ENCODE measurements around the gene NLRC5. TPM values are rescaled to one million over a fixed set of nuclear protein-coding genes. Genes with fewer than 3 reads are reported as not detected.

Gene NLRC5
- total and polyA plus RNA-seq, 7 experiments from 2014 or later = 76.0 to 615 (median 392) TPM

- ATAC-seq (no peak), DNase-seq (no peak)
- Mint-ChIP-seq H3K27ac (peak overlapping the region; percentile 34 to 88 (median 64)), H3K9me3 (no peaks in the 10 kb centered on the region), H3K4me1 (peaks cover 6 to 27% (median 13%) of the 10 kb centered on the region in 7 donors), H3K36me3 (peaks cover 6 to 57% (median 21%) of the 10 kb centered on the region in 5 donors), H3K4me3 (no peak overlapping the region), H3K27me3 (no peaks in the 10 kb centered on the region)
- CTCF ChIA-PET = interaction anchor here (0.7 kb wide), 1 partner anchor 394 kb away, joined by 4 read pairs; no protein-coding TSS in a partner anchor
- intact Hi-C loops (cut with micrococcal nuclease) = no loop called here
- H3K27me3 ChIP-seq (ENCODE audit: control insufficient read depth in 2 of 2, insufficient read depth in 2 of 2, low read length in 2 of 2) = no peaks in the 10 kb centered on the region
- no peaks in the 10 kb centered on the region for H3K9me3 ChIP-seq (ENCODE audit: control insufficient read depth in 2 of 3, low read length in 3 of 3)
- peaks cover 23 to 95% (median 32%) of the 10 kb centered on the region in 3 experiments for H3K36me3 ChIP-seq (ENCODE audit: control insufficient read depth in 2 of 3, insufficient read depth in 3 of 3, low read length in 3 of 3)
- H3K4me3 ChIP-seq (ENCODE audit: low read length) = no peak overlapping the region
- H3K4me1 ChIP-seq (ENCODE audit: control insufficient read depth in 2 of 2, insufficient read depth in 2 of 2, low read length in 2 of 2) = peaks cover 0 to 11% of the 10 kb centered on the region in 2 donors
- peak overlapping the region; percentile 23 for H3K27ac ChIP-seq (ENCODE audit: low read depth, low read length)
- POLR2A ChIA-PET = no interaction called here
These were observed 82.7 kb downstream of the NLRC5 start for GRCh38 chr16:57071831-57072582.

- Mint-ChIP-seq H3K27ac (peak overlapping the region in 8 of 9 donors; percentile 51 to 86 (median 62)), H3K4me1 (peaks cover 6 to 27% (median 13%) of the 10 kb centered on the region in 7 donors), H3K36me3 (peaks cover 6 to 56% (median 21%) of the 10 kb centered on the region in 5 donors), H3K9me3 (no peaks in the 10 kb centered on the region), H3K4me3 (no peak overlapping the region), H3K27me3 (no peaks in the 10 kb centered on the region)
- Histone ChIP-seq H3K27me3 (ENCODE audit: control insufficient read depth in 2 of 2, insufficient read depth in 2 of 2, low read length in 2 of 2) (no peaks in the 10 kb centered on the region), H3K9me3 (ENCODE audit: control insufficient read depth in 2 of 3, low read length in 3 of 3) (no peaks in the 10 kb centered on the region), H3K27ac (ENCODE audit: low read depth, low read length) (peak overlapping the region; percentile 23), H3K4me1 (ENCODE audit: control insufficient read depth in 2 of 2, insufficient read depth in 2 of 2, low read length in 2 of 2) (peaks cover 0 to 11% of the 10 kb centered on the region in 2 donors), H3K4me3 (ENCODE audit: low read length) (no peak overlapping the region), H3K36me3 (ENCODE audit: control insufficient read depth in 2 of 3, insufficient read depth in 3 of 3, low read length in 3 of 3) (peaks cover 29 to 95% (median 29%) of the 10 kb centered on the region in 3 experiments)
- POLR2A ChIA-PET = no interaction called here
- DNase-seq (no peak), ATAC-seq (no peak)
- intact Hi-C loops (cut with micrococcal nuclease) = no loop called here
- CTCF ChIA-PET = interaction anchor here (0.9 to 1.3 kb wide), 2 partner anchors 12 to 13 kb away, joined by 3 read pairs; no protein-coding TSS in a partner anchor
These were observed 83.4 kb downstream of the NLRC5 start for GRCh38 chr16:57072616-57073275.

GRCh38 chr16:57077714-57078113, 88.4 kb downstream of the NLRC5 start:
- peaks cover 24 to 95% (median 38%) of the 10 kb centered on the region in 3 experiments for H3K36me3 ChIP-seq (ENCODE audit: control insufficient read depth in 2 of 3, insufficient read depth in 3 of 3, low read length in 3 of 3)
- H3K27ac Mint-ChIP-seq = peak overlapping the region in 4 of 9 donors; percentile 36 to 65 (median 63)
- no peak for ATAC-seq

DNA sequence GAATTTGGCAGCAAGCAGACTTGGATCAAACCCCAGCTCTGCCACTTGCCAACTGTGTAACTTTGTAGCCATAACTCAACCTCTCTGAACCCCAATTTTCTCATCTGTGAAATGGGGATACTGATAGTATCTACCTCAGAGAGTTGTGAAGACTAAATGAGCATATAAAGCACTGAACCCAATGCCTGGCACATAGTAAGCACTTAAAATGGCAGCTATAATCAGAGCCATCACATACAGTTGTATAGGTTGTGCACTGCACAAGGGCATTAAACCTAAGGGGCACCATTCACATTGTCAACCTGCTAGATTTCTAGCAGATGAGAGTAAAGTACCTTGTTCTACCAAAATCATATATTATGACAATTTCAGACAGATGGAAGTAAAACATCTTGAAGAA, 92.4 kb downstream of the NLRC5 start:
- Histone ChIP-seq H3K36me3 (ENCODE audit: control insufficient read depth in 2 of 3, insufficient read depth in 3 of 3, low read length in 3 of 3) (peaks cover 22 to 67% (median 25%) of the 10 kb centered on the region in 3 experiments), H3K9me3 (ENCODE audit: control insufficient read depth in 2 of 3, low read length in 3 of 3) (no peaks in the 10 kb centered on the region), H3K4me3 (ENCODE audit: low read length) (no peak overlapping the region), H3K27ac (ENCODE audit: low read depth, low read length) (no peak overlapping the region), H3K27me3 (ENCODE audit: control insufficient read depth in 2 of 2, insufficient read depth in 2 of 2, low read length in 2 of 2) (no peaks in the 10 kb centered on the region), H3K4me1 (ENCODE audit: control insufficient read depth in 2 of 2, insufficient read depth in 2 of 2, low read length in 2 of 2) (peaks cover 11% of the 10 kb centered on the region in 2 donors)
- H3K36me3 Mint-ChIP-seq = peaks cover 0 to 17% (median 5%) of the 10 kb centered on the region in 5 donors
- intact Hi-C loops (cut with micrococcal nuclease) = loop anchor here (5.0 to 10.0 kb wide), 4 partner anchors 39 to 336 kb away; partner anchors contain the start of gene PLLP (in 1 of the 2)
- peaks cover 6 to 16% (median 14%) of the 10 kb centered on the region in 7 donors for H3K4me1 Mint-ChIP-seq
- DNase-seq (no peak), ATAC-seq (no peak)
- CTCF ChIA-PET = interaction anchor here (0.6 kb wide), 1 partner anchor 15 kb away, joined by 3 read pairs; no protein-coding TSS in a partner anchor
- H3K27ac Mint-ChIP-seq = peak overlapping the region in 3 of 9 donors; percentile 42 to 81 (median 46)
- H3K9me3 Mint-ChIP-seq = peaks cover 0 to 2% (median 0%) of the 10 kb centered on the region in 11 donors
- POLR2A ChIA-PET = interaction anchor here (0.5 kb wide), 1 partner anchor 145 kb away, joined by 3 read pairs; no protein-coding TSS in a partner anchor
- no peak overlapping the region for H3K4me3 Mint-ChIP-seq
- H3K27me3 Mint-ChIP-seq = no peaks in the 10 kb centered on the region

More at GRCh38 chr16:57077714-57078113, 88.4 kb downstream of the NLRC5 start:
- H3K36me3 Mint-ChIP-seq = peaks cover 0 to 41% (median 9%) of the 10 kb centered on the region in 5 donors
- Histone ChIP-seq H3K4me1 (ENCODE audit: control insufficient read depth in 2 of 2, insufficient read depth in 2 of 2, low read length in 2 of 2) (no peaks in the 10 kb centered on the region), H3K4me3 (ENCODE audit: low read length) (no peak overlapping the region), H3K27ac (ENCODE audit: low read depth, low read length) (no peak overlapping the region), H3K27me3 (ENCODE audit: control insufficient read depth in 2 of 2, insufficient read depth in 2 of 2, low read length in 2 of 2) (no peaks in the 10 kb centered on the region), H3K9me3 (ENCODE audit: control insufficient read depth in 2 of 3, low read length in 3 of 3) (no peaks in the 10 kb centered on the region)
- DNase-seq = no peak
- no peaks in the 10 kb centered on the region for H3K4me1 Mint-ChIP-seq
- intact Hi-C loops (cut with micrococcal nuclease) = no loop called here
- ChIA-PET CTCF (interaction anchor here (0.6 to 1.1 kb wide), 2 partner anchors 15 to 286 kb away, joined by 3 to 9 read pairs; partner anchors contain the start of gene CPNE2), POLR2A (interaction anchor here (0.6 kb wide), 1 partner anchor 449 kb away, joined by 3 read pairs; no protein-coding TSS in a partner anchor)
- no peaks in the 10 kb centered on the region for H3K27me3 Mint-ChIP-seq
- H3K4me3 Mint-ChIP-seq = no peak overlapping the region
- no peaks in the 10 kb centered on the region for H3K9me3 Mint-ChIP-seq

GRCh38 chr16:57082664-57083063, 93.3 kb downstream of the NLRC5 start:
- peaks cover 16 to 58% (median 17%) of the 10 kb centered on the region in 3 experiments for H3K36me3 ChIP-seq (ENCODE audit: control insufficient read depth in 2 of 3, insufficient read depth in 3 of 3, low read length in 3 of 3)
- H3K27me3 Mint-ChIP-seq = no peaks in the 10 kb centered on the region
- POLR2A ChIA-PET = interaction anchor here (1.0 to 2.2 kb wide), 3 partner anchors 68 to 104 kb away, joined by 4 to 8 read pairs (median 6); partner anchors contain the start of genes PSME3IP1 and RSPRY1

More at GRCh38 chr16:57082664-57083063, 93.3 kb downstream of the NLRC5 start:
- Mint-ChIP-seq H3K9me3 (peaks cover 0 to 6% (median 0%) of the 10 kb centered on the region in 11 donors), H3K36me3 (peaks cover 0 to 14% (median 3%) of the 10 kb centered on the region in 5 donors), H3K4me3 (no peak overlapping the region), H3K4me1 (peaks cover 6 to 16% (median 14%) of the 10 kb centered on the region in 7 donors), H3K27ac (peak overlapping the region in 5 of 9 donors; percentile 44 to 97 (median 77))
- peak overlapping the region; percentile 72 for H3K27ac ChIP-seq (ENCODE audit: low read depth, low read length)
- CTCF ChIA-PET = interaction anchor here (0.6 to 3.5 kb wide), 8 partner anchors 11 to 119 kb away, joined by 3 to 36 read pairs (median 3); partner anchors contain the start of genes NLRC5, PSME3IP1 and RSPRY1
- peaks cover 11% of the 10 kb centered on the region in 2 donors for H3K4me1 ChIP-seq (ENCODE audit: control insufficient read depth in 2 of 2, insufficient read depth in 2 of 2, low read length in 2 of 2)
- H3K27me3 ChIP-seq (ENCODE audit: control insufficient read depth in 2 of 2, insufficient read depth in 2 of 2, low read length in 2 of 2) = no peaks in the 10 kb centered on the region
- no peaks in the 10 kb centered on the region for H3K9me3 ChIP-seq (ENCODE audit: control insufficient read depth in 2 of 3, low read length in 3 of 3)
- ATAC-seq (no peak), DNase-seq (no peak)
- intact Hi-C loops (cut with micrococcal nuclease) = loop anchor here (5.0 to 10.0 kb wide), 4 partner anchors 40 to 335 kb away; partner anchors contain the start of gene PLLP (in 1 of the 2)
- no peak overlapping the region for H3K4me3 ChIP-seq (ENCODE audit: low read length)
